HG03066 (cell line): Measurements from ENCODE around the gene PLXNA4.

ENCODE experiments used
- ATAC-seq: cut with Tn5 transposase; IDR thresholded peaks from one replicate; pipeline ENCODE4 v1.9.1; 2021; ENCODE audit warnings: low read depth; ENCODE audit not compliant: unreplicated experiment

Gene PLXNA4

DNA sequence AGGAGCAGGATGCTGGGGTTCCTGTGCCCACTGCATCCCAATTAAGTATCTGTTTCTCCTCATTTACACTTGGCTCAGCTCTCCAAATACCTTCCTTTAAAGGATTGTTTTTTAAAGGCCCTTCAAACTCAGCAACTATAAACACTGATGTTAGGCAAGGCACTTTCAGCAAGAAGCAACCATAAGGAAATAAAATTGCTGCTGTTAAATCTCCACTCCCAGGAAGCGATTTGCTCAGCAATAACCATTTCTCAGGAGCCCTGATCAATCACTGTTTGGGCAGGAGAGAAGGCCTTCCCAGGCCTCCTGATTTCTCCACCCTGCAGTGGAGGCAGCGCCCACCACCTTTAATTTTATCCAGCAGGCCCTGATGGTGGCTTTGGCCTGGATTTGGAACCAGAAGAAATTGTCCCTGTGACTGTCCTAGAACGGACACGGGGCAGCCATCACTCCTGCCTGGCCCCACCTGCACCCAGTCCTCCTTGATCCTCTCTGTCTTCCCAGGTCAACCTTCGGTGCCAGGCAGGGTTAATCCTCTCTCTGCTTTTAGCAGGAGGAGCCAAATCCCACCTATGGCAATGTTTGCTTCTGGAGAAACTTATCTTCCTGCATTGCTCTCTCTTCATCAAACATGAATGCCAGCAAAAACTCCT lies 199.8 kb downstream of the PLXNA4 start:
- no peak for ATAC-seq

GRCh38 chr7:132373879-132374278 lies 202.4 kb downstream of the PLXNA4 start:
- ATAC-seq, result no peak

DNA sequence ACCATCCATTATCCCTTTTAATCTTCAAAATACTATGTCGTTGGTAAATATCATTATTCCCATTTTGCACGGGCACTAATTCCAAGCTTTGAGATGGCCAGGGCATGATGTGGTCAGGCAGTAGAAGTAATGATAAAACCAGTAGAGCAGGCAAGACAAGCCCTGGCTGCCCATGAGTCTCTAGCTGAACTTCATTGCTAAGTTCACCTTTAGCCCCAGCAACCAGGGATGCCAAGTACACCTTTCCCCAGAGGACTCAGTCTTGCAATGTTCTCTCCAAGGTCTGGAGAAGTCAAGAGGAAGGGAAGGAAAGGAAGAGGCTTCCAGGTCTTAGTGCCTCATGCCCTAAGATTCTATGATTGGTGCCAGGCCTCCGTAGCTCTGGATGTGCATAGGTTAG lies 203.2 kb downstream of the PLXNA4 start:
- ATAC-seq, result no peak

- no peak for ATAC-seq
Measured at GRCh38 chr7:132371948-132372347, 204.3 kb downstream of the PLXNA4 start.

DNA sequence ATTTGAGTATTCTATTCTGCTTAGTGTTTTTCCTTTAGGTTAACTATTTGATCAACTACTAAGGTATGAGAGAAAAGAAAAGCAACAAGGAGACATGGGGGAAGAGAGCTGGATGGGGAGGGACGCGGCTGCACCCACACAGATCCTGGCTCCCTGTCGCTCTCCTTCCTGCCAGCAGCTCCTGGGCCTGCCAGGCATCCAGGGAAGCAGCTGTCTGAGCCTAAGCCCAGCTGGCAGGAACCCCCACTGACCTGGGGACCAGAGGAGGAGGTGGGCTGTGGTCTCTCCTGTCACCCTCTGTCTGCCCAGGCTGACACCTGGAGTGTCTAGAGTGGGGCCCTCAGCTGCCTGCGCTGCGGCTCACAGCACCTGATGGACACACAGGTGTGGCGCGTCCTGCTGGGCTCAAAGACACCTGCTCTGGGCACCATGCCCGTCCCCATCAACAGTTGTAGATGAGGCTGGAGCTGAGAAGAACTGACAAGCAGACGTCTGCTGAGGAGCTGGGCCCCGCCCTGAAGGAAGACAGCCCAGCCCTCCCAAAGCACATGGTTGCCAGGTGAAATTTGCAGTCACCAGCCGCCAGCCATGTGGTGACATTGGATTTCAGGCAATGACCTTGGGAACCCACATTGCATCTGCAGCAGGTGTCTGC lies 207.9 kb downstream of the PLXNA4 start:
- no peak for ATAC-seq

- no peak for ATAC-seq
Measured at GRCh38 chr7:132367795-132368194, 208.5 kb downstream of the PLXNA4 start.

- ATAC-seq, result no peak
Measured at GRCh38 chr7:132367004-132367403, 209.3 kb downstream of the PLXNA4 start.

DNA sequence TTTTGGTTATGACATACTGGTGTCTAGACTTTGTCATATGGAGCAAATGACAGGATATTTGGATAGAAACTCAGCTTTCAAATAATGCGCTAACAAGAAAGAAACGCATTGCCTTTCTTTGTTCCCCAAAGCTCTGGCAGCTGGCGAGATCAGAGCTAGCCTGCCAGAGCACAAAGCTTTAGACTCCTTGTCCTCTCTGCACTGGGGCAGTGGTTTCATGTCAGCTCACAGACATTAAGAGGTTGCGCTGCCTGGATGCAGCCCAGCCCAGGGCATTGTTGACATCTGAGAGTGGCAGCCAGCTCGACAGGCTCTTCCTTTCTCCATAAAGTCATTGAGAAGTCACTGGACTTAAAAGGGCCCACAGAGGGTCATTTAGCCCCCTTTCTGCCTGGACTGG lies 212.0 kb downstream of the PLXNA4 start:
- no peak for ATAC-seq

DNA sequence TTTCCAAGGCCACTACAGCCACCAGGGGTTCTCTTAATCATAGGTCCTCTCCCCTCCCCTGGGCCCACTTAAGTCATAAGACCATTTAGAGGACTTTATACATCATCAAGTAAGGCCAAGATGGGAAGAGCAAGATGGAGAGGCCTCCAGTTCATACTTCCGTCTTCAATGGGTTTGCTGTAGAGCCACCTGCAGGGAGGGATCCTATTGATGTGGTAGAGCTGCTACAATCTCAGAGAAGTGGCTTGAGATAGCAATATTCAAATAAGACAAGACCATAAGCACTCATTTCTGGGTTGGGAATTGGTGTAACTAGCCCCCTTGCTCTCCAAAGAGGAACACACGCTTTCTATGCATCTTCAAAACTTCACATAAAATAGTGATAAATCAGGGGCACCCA lies 214.2 kb downstream of the PLXNA4 start:
- no peak for ATAC-seq

DNA sequence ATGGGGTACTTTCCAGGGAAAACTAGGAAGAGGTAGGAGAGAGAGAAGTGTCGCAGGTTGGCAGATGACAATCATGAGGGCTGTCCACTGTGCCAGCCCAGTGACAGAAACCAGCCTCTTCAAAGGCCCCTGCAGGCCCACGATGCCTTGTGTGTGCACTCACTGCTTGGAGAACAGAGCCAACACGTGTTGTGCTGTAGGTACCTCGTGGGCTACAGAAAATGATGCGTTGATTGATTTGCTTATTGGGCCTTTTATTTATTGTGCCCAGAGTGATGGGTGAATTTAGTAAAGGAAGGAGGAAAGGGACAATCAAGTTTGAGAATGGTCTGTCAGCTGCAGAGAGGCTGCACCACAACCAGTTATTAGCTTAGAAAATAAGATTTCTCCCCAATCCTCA lies 215.1 kb downstream of the PLXNA4 start:
- ATAC-seq, result no peak

GRCh38 chr7:132359743-132360142 lies 216.5 kb downstream of the PLXNA4 start:
- no peak for ATAC-seq

DNA sequence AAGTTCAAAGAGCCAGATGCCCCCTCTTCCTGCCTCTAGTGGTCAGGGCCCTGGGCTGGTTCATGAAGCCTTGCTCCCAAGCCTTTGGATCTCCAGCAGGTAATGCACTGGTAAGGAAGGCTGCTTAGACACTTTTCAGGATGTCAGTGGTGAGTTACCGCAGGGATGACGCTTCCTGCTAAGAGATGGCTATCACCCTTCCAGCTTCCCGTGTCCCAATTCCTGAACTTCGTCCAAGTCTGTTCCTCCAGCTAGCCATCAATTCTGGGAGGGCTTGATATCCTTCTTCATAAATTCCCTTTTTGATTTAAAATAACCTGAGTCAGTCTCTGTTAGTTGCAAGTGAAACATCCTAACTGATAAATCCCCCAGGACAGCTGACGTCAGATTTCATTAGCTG lies 221.2 kb downstream of the PLXNA4 start:
- no peak for ATAC-seq

GRCh38 chr7:132354527-132354926 lies 221.7 kb downstream of the PLXNA4 start:
- ATAC-seq, result no peak

DNA sequence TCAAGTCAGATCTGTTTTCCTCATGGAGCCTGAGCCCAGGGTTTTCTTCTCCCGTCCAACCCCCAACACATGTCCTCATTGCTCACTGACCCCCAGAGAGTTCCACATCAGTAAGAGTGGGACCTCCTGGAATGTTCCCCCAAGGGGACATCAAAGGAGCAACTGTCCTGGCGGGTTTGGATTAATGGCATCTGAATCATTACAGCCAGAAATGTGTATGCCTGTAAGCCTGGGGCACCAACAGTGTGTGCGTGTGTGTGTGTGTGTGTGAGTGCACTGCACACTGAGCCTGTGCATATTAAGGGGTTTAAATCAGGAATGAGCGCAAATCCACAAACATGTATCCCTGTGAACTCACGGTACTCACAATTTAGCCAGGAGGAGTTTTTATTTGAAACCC lies 222.3 kb downstream of the PLXNA4 start:
- ATAC-seq, result no peak

DNA sequence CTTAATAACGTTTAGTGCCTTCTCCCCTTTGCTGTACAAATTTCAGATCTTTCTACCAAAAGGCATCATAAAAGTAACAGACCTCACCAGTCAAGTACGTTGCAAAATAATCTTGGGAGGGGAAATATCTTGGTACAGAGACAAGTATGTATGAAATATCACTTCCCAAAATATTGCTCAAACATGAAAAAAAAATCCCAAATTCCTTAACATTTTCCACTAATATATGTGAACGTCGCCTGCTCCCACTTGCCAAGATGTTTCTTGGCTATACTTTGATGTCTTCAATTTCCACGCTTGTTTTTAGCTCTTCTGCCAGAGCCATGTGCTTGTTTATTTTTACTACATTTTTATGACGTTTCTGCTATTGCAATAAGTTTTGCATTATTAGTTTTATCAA lies 223.5 kb downstream of the PLXNA4 start:
- ATAC-seq, result no peak

GRCh38 chr7:132351954-132352499 lies 224.2 kb downstream of the PLXNA4 start:
- ATAC-seq, result no peak

DNA sequence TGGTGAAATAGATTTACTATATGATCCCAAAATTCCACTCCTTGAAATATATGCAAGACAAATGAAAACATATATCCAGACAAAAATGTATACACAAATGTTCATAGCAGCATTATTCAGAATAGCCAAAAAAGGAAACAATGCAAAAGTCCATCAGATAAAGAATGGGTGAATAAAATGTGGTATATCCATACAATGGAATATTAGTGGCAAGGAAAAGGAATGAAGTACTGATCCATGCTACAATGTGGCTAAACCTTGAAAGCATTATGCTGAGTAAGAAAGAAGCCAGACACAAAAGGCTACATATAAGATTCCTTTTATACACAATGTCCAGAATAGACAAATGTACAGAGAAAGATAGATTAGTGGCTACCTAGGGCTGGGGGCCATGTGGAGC lies 225.5 kb downstream of the PLXNA4 start:
- ATAC-seq, result no peak

DNA sequence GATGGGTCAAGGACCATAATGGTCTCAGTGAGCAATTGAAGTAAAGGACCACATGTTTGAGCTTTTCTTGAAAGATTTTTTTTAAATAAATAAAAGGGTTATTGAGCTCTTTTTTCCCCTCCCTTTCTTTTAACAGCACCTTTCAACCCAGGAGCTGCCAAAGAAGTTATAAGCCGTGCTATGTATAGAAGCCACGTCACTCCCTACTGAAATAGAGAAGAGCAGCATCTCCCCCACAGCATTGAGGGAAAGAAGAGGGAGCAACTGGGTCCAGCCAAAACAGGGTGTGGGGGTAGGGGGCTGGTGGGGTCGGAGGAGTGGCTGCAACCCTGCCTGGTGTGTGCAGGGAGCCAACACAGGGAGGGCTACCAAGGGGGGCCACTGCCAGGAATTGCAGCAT lies 227.2 kb downstream of the PLXNA4 start:
- no peak for ATAC-seq

GRCh38 chr7:132348341-132348740 lies 227.9 kb downstream of the PLXNA4 start:
- ATAC-seq, result no peak

GRCh38 chr7:132347858-132348257 lies 228.4 kb downstream of the PLXNA4 start:
- no peak for ATAC-seq

DNA sequence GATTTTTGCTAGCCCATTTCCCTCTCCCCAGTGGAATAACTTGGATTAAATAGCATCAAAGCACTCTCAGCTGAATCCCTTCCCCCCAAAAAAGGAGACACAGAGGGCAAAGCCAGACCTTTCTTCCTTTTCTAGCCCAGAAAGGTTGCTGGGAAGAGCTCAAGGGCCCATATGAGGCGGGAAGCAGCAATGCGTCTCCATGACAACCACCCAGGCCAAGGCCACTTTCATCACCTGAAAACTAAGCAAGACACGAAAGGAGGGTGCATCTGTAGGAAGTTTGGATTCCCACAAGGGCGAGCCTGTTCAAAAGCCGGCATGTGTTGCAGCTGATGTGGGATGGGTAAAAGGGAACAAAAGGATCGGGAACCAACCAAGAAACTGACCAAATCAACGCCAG lies 229.1 kb downstream of the PLXNA4 start:
- ATAC-seq, result no peak

DNA sequence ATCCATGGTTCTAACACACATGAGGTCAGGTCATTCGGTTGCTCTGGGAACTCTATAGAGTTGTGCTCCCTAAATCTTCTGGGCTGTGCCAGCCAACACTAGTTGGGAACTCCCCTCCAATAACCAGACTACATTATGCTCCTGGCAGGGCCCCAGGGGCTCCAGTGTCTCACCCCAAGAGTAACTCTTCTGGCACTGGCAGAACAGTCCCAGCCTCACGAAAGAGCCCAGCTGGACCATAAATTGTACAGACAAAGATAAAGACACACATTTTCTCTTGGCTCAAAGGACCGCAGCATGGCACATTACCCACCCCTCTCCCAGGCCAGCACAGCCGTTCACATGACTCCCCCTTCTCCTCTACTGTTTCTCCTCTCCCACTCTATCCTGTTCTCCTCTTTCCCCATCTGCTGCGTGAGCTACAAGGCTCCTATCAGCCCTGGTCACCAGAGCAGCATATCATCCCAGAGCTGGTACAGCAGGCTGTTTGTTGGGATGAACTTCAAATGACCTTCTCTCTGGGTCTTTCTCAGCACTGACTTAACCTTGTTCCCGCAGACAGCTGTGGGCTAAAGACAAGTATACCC lies 230.6 kb downstream of the PLXNA4 start:
- no peak for ATAC-seq
